T1000 (cell line): Measurements from ENCODE around the gene ADCY9.

Source experiments
- DNase-seq: peaks from one replicate; lab custom pipeline; 2025; ENCODE audit warnings: mixed read lengths; lab: John Stamatoyannopoulos, UW

ADCY9 gene

GRCh38 chr16:4032768-4033167 lies 83.5 kb downstream of the ADCY9 start:
- no peak for DNase-seq

- no peak for DNase-seq
Measured at GRCh38 chr16:4028144-4028543, 88.1 kb downstream of the ADCY9 start.

- DNase-seq, result no peak
Measured at GRCh38 chr16:4026854-4027253, 89.4 kb downstream of the ADCY9 start.

GRCh38 chr16:4025428-4025827 lies 90.8 kb downstream of the ADCY9 start:
- no peak for DNase-seq

- no peak for DNase-seq
Measured at GRCh38 chr16:4021916-4022315, 94.3 kb downstream of the ADCY9 start.

- DNase-seq, result no peak
Measured at GRCh38 chr16:4021070-4021779, 95.0 kb downstream of the ADCY9 start.

- DNase-seq, result no peak
Measured at GRCh38 chr16:4019371-4019791, 96.9 kb downstream of the ADCY9 start.

GRCh38 chr16:4018391-4018790 lies 97.9 kb downstream of the ADCY9 start:
- no peak for DNase-seq

- DNase-seq, result no peak
Measured at GRCh38 chr16:4017807-4018206, 98.4 kb downstream of the ADCY9 start.

GRCh38 chr16:4016658-4017057 lies 99.6 kb downstream of the ADCY9 start:
- no peak for DNase-seq

- DNase-seq, result no peak
Measured at GRCh38 chr16:4016005-4016352, 100.3 kb downstream of the ADCY9 start.

- DNase-seq, result no peak
Measured at GRCh38 chr16:4015275-4016004, 100.8 kb downstream of the ADCY9 start.

- DNase-seq, result no peak
Measured at GRCh38 chr16:4011940-4012629, 104.2 kb downstream of the ADCY9 start.

- DNase-seq, result no peak
Measured at GRCh38 chr16:4011225-4011939, 104.9 kb downstream of the ADCY9 start.

- DNase-seq, result no peak
Measured at GRCh38 chr16:4010225-4011158, 105.8 kb downstream of the ADCY9 start.

- no peak for DNase-seq
Measured at GRCh38 chr16:4009177-4009576, 107.1 kb downstream of the ADCY9 start.

GRCh38 chr16:4008116-4008515 lies 108.1 kb downstream of the ADCY9 start:
- no peak for DNase-seq

- DNase-seq, result no peak
Measured at GRCh38 chr16:4006397-4006999, 109.7 kb downstream of the ADCY9 start.

- DNase-seq, result no peak
Measured at GRCh38 chr16:4005731-4006130, 110.5 kb downstream of the ADCY9 start.

- DNase-seq, result no peak
Measured at GRCh38 chr16:4005281-4005680, 111.0 kb downstream of the ADCY9 start.

- DNase-seq, result no peak
Measured at GRCh38 chr16:4004206-4004605, 112.0 kb downstream of the ADCY9 start.
